Measurements from ENCODE around the gene OR10G6. TPM values are rescaled to one million over a fixed set of nuclear protein-coding genes. Genes with fewer than 3 reads are reported as not detected.
A peak's percentile ranks its signal among the peaks of the same experiment; 100 is the strongest.
"Not testable (repeated sequence)": the region's sequence is repeated elsewhere in the genome, so short reads cannot be mapped to it uniquely, and the experiment has no call there.

OR10G6 gene
- total RNA-seq (2014; rRNA removed; shearing (Covaris generic)) = not detected in 2 replicates

DNA sequence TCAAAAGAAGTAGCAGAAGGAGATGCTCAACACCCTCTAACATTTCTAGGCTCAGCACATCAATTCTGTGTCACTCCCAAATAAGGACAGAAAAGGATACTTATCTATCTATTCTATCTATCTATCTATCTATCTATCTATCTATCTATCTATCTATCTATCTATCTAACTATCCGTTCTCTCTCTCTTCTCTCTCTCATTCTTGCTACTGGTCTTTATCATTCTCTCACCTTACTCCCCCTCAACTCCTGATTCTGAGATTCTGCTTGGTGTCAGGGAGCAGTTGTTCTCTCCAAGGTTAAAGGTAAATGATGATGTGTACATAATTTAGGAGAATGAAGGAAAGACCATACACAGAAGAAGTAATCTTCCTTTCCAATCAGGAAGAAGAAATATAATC lies at the start of gene OR10G6:
Gene OR10G6, minus strand, starts transcription at position 43 of the 400 bp plus-strand sequence. Its CDS starts 0 bp downstream, at position 43.
- DNase-seq (ENCODE audit: low spot score) = no peak

GRCh38 chr11:124043420-124043819 lies 48.5 kb upstream of the OR10G6 start:
- DNase-seq (ENCODE audit: low spot score) = no peak

- DNase-seq (ENCODE audit: low spot score) = no peak
These were observed 46.3 kb upstream of the OR10G6 start, which contains the start of gene OR10G7 for GRCh38 chr11:124041254-124041653. TSS of gene OR10G7 (minus strand) at chr11:124041325. CDS start at chr11:124039001, 2,324 bp downstream.

DNA sequence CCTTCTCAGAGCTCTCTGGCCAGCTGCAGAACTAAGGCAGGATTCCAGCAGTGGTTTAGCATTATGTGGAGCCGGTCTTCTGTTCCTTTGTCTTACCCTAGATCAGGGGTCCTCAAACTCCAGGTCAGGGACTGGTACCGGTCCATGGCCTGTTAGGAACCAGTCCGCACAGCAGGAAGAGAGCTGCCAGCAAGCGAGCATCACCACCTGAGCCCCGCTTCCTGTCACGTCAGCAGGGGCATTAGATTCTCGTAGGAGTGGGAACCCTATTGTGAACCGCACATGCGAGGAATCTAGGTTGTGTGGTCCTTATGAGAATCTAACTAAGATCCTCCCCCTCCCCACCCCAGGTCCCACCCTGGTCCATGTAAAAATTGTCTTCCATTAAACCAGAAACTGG lies 44.6 kb upstream of the OR10G6 start:
- DNase-seq (ENCODE audit: low spot score) = no peak

GRCh38 chr11:124036666-124037065 lies 41.7 kb upstream of the OR10G6 start:
- no peak for DNase-seq (ENCODE audit: low spot score)

DNA sequence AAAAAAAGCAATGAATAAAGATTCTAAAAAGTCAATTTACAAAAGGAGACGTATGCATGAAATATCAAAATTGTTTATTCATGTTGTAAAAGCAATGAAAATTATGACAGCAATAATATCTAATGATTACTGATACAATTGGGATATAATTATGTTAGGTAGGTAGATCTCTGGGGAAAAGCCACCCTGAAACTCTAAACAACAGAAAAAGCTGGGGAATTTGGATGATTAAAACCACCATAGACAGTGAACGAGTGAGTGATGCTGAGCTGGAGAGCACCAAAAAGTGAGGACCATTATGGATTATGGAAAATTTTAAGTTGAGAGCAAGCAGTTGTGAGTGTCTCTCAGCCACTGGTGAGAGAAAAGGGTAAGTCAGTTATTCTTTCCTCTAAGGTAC lies 31.5 kb upstream of the OR10G6 start, which contains the start of gene OR10G8:
Gene OR10G8, plus strand, starts transcription at position 301 of the 400 bp plus-strand sequence. CDS start 2,825 bp downstream, outside the sequence.
- no peak for DNase-seq (ENCODE audit: low spot score)

- DNase-seq (ENCODE audit: low spot score) = not testable (repeated sequence)
These were observed 20.9 kb upstream of the OR10G6 start for GRCh38 chr11:124015837-124016236.

GRCh38 chr11:124012697-124013096 lies 17.7 kb upstream of the OR10G6 start, which contains the start of gene OR10G4:
TSS of gene OR10G4 (plus strand) at chr11:124012997. CDS start at chr11:124015575, 2,578 bp downstream.
- DNase-seq (ENCODE audit: low spot score) = no peak

- DNase-seq (ENCODE audit: low spot score) = no peak
These were observed 15.7 kb downstream of the OR10G6 start for GRCh38 chr11:123979311-123979710.

DNA sequence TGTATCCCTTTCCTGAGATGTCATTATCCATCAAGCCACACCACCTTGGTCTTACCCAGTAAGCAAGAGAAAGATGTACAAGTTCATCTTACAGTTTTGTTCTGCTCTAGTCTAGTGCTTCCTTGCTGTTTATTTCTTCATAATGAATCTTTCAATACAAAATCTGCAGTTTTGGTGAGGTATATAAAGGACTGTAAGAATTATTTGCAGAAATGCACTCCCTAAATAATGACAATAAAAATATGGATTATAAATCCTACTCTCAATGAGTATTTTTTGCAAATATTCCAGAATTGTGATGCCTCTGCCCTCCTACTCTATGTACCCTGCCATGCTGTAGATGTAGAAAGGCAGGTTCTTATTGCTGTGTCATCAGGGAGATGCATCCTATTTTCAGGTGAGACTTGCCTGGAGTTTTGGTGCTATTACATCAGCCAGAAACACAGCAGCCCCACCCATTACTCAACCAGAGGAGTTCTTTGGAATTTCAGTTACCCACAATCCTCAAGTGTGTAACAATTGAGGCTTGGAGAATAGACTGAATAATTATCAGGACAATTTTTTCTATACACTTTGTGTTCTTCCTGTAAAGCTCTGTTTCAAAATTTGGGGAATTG lies 17.1 kb downstream of the OR10G6 start, which contains the start of gene OR10S1:
Gene OR10S1, minus strand, starts transcription at position 51 of the 617 bp plus-strand sequence. CDS start 117 bp downstream, outside the sequence.
- no peak for DNase-seq (ENCODE audit: low spot score)

- no peak for DNase-seq (ENCODE audit: low spot score)
These were observed 18.0 kb downstream of the OR10G6 start for GRCh38 chr11:123976770-123977560.

DNA sequence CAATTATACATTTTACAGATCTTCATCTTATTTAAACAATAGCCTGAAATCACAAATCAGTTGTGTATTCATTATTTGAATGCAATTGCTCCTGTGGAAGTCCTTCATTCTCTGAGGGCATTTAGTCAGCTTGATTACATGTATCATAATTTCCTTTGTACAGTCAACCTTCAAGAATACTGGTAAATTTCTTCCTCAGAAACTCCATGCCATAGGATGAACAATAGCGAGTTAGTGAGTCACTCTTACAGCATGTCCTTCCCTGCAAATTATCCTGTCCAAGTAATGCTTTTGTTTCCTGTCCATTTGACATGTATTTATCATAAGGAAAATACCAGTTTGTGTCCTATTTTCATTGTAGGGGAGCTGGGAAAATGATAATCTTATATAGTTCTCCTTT lies 21.1 kb downstream of the OR10G6 start:
- DNase-seq (ENCODE audit: low spot score) = peak; percentile 7

GRCh38 chr11:123956752-123957151 lies 38.2 kb downstream of the OR10G6 start:
- no peak for DNase-seq (ENCODE audit: low spot score)

GRCh38 chr11:123945132-123945531 lies 49.8 kb downstream of the OR10G6 start:
- DNase-seq (ENCODE audit: low spot score) = no peak

Other genes starting within 250 kb of the OR10G6 start
- not detected in 2 replicates for gene OR6X1, start 240.6 kb downstream of the OR10G6 start, total RNA-seq (2014; rRNA removed; shearing (Covaris generic))
- gene OR6M1, start 188.8 kb downstream of the OR10G6 start, total RNA-seq (2014; rRNA removed; shearing (Covaris generic)) = not detected in 2 replicates
- gene TMEM225, start 109.5 kb downstream of the OR10G6 start, total RNA-seq (2014; rRNA removed; shearing (Covaris generic)) = not detected in 2 replicates
- gene OR8D4, start 93.0 kb downstream of the OR10G6 start, total RNA-seq (2014; rRNA removed; shearing (Covaris generic)) = not detected in 2 replicates
- not detected in 2 replicates for gene OR4D5, start 55.5 kb downstream of the OR10G6 start, total RNA-seq (2014; rRNA removed; shearing (Covaris generic))
- not detected in 2 replicates for gene OR6T1, start 51.3 kb downstream of the OR10G6 start, total RNA-seq (2014; rRNA removed; shearing (Covaris generic))
- gene OR10S1, start 17.4 kb downstream of the OR10G6 start, total RNA-seq (2014; rRNA removed; shearing (Covaris generic)) = not detected in 2 replicates
- not detected in 2 replicates for gene OR10G4, start 17.8 kb upstream of the OR10G6 start, total RNA-seq (2014; rRNA removed; shearing (Covaris generic))
- gene OR10G9, start 27.9 kb upstream of the OR10G6 start, total RNA-seq (2014; rRNA removed; shearing (Covaris generic)) = not detected in 2 replicates
- not detected in 2 replicates for gene OR10G8, start 31.6 kb upstream of the OR10G6 start, total RNA-seq (2014; rRNA removed; shearing (Covaris generic))
- gene OR10G7, start 46.2 kb upstream of the OR10G6 start, total RNA-seq (2014; rRNA removed; shearing (Covaris generic)) = not detected in 2 replicates
- gene VWA5A, start 120.3 kb upstream of the OR10G6 start, total RNA-seq (2014; rRNA removed; shearing (Covaris generic)) = 28.0 and 29.3 TPM in 2 replicates
- gene OR10D3, start 188.2 kb upstream of the OR10G6 start, total RNA-seq (2014; rRNA removed; shearing (Covaris generic)) = not detected in 2 replicates
- not detected in 2 replicates for gene OR8G1, start 245.9 kb upstream of the OR10G6 start, total RNA-seq (2014; rRNA removed; shearing (Covaris generic))